MCF 10A (cell line): ENCODE data around the gene SNAP47. TPM values are rescaled to one million over a fixed set of nuclear protein-coding genes. Genes with fewer than 3 reads are reported as not detected.
A peak's percentile ranks its signal among the peaks of the same experiment; 100 is the strongest.

ENCODE experiments used
- BruUV-seq: library from RNA; stranded (reverse); fragments of 400-500 nt; replicated peaks from 2 replicates; lab custom pipeline; 2021; lab: Mats Ljungman, UMichigan
- CTCF ChIA-PET: fragments of 300-600 bp; sonication (Branson Sonifier 250); formaldehyde crosslinking; extraction: SDS; loops from one replicate; lab custom pipeline; 2021; ENCODE audit warnings: antibody characterized with exemption, inconsistent platforms; lab: Yijun Ruan, JAX
- POLR2A ChIA-PET: fragments of 300-600, 350-650 bp; sonication (Branson Sonifier 250); formaldehyde crosslinking; extraction: SDS; loops from one replicate; lab custom pipeline; 2020; ENCODE audit warnings: antibody characterized with exemption, inconsistent platforms; lab: Yijun Ruan, JAX
- DNase-seq: peaks from one replicate; pipeline ENCODE4 v3.0.0-alpha.2; 2018; ENCODE audit not compliant: unreplicated experiment
- H3K27ac Mint-ChIP-seq: one replicate; pipeline ENCODE4 v1.8.0; 2022; ENCODE audit warnings: mild to moderate bottlenecking, low read depth, mixed read lengths; ENCODE audit not compliant: unreplicated experiment
- H3K27me3 Mint-ChIP-seq: one replicate; pipeline ENCODE4 v1.8.0; 2022; ENCODE audit warnings: mixed read lengths; ENCODE audit not compliant: insufficient read depth, unreplicated experiment
- H3K36me3 Mint-ChIP-seq: one replicate; pipeline ENCODE4 v1.8.0; 2022; ENCODE audit warnings: mild to moderate bottlenecking, moderate library complexity, mixed read lengths; ENCODE audit not compliant: insufficient read depth, unreplicated experiment
- H3K4me1 Mint-ChIP-seq: one replicate; pipeline ENCODE4 v1.8.0; 2022; ENCODE audit warnings: mixed read lengths; ENCODE audit not compliant: insufficient read depth, unreplicated experiment
- H3K4me3 Mint-ChIP-seq: one replicate; pipeline ENCODE4 v1.8.0; 2022; ENCODE audit warnings: mild to moderate bottlenecking, moderate library complexity, mixed read lengths; ENCODE audit not compliant: unreplicated experiment
- H3K9me3 Mint-ChIP-seq: one replicate; pipeline ENCODE4 v1.8.0; 2022; ENCODE audit warnings: mixed read lengths; ENCODE audit not compliant: unreplicated experiment
- CTCF ChIP-seq: fragments of 200-600 bp; IDR thresholded peaks from one replicate; pipeline ENCODE4 v1.8.0; 2022; ENCODE audit warnings: antibody characterized with exemption, mild to moderate bottlenecking; ENCODE audit not compliant: unreplicated experiment
- intact Hi-C: fragments of 100-400 bp; cut with micrococcal nuclease; formaldehyde crosslinking; loops from 2 replicates; pipeline ENCODE4 v1.14.1; 2022
- total RNA-seq: library from RNA; stranded (reverse); gene quantifications from 2 replicates; pipeline ENCODE4 v1.2.3, GENCODE V29; 2022

SNAP47 gene
- total RNA-seq, 1 experiment from 2014 or later: 44.0 TPM

GRCh38 chr1:227805606-227806197, 70.5 kb downstream of the SNAP47 start:
- CTCF ChIA-PET: interaction anchor here (0.6 to 4.8 kb wide), 21 partner anchors 9 to 350 kb away, joined by 3 to 35 read pairs (median 4); no protein-coding TSS in a partner anchor
- H3K4me3 Mint-ChIP-seq: no peak overlapping the region
- H3K36me3 Mint-ChIP-seq: no peaks in the 10 kb centered on the region
- no TSS peak for BruUV-seq
- H3K9me3 Mint-ChIP-seq: peaks cover 26% of the 10 kb centered on the region
- peak overlapping the region; percentile 93 for H3K27ac Mint-ChIP-seq
- peak; percentile 100 for DNase-seq
- POLR2A ChIA-PET: interaction anchor here (0.6 to 4.3 kb wide), 30 partner anchors 10 to 1807 kb away, joined by 3 to 61 read pairs (median 4); partner anchors contain the start of genes ARF1, IBA57, JMJD4 and SNAP47
- peak; percentile 36 for TF ChIP-seq CTCF
- H3K27me3 Mint-ChIP-seq: no peaks in the 10 kb centered on the region
- peaks cover 27% of the 10 kb centered on the region for H3K4me1 Mint-ChIP-seq
- intact Hi-C loops: loop anchor here (1.0 to 5.0 kb wide), 7 partner anchors 17 to 324 kb away; no protein-coding TSS in a partner anchor

GRCh38 chr1:227808566-227808965, 73.3 kb downstream of the SNAP47 start:
- no peak for TF ChIP-seq CTCF
- POLR2A ChIA-PET: interaction anchor here (0.6 to 4.3 kb wide), 6 partner anchors 9 to 216 kb away, joined by 3 to 16 read pairs (median 6); no protein-coding TSS in a partner anchor
- Mint-ChIP-seq H3K36me3 (no peaks in the 10 kb centered on the region), H3K4me1 (peaks cover 27% of the 10 kb centered on the region), H3K27me3 (no peaks in the 10 kb centered on the region), H3K4me3 (no peak overlapping the region), H3K27ac (no peak overlapping the region), H3K9me3 (peaks cover 18% of the 10 kb centered on the region)
- CTCF ChIA-PET: interaction anchor here (0.6 to 4.4 kb wide), 6 partner anchors 15 to 328 kb away, joined by 3 to 28 read pairs (median 3); no protein-coding TSS in a partner anchor
- BruUV-seq: no TSS peak
- peak; percentile 83 for DNase-seq
- intact Hi-C loops: loop anchor here (5.0 kb wide), 2 partner anchors 79 to 264 kb away; no protein-coding TSS in a partner anchor

GRCh38 chr1:227809026-227809425, 73.8 kb downstream of the SNAP47 start:
- H3K27ac Mint-ChIP-seq: no peak overlapping the region
- intact Hi-C loops: loop anchor here (5.0 kb wide), 2 partner anchors 78 to 263 kb away; no protein-coding TSS in a partner anchor
- CTCF ChIA-PET: interaction anchor here (1.1 kb wide), 1 partner anchor 14 kb away, joined by 3 read pairs; no protein-coding TSS in a partner anchor
- no peak overlapping the region for H3K4me3 Mint-ChIP-seq
- H3K36me3 Mint-ChIP-seq: no peaks in the 10 kb centered on the region
- peaks cover 18% of the 10 kb centered on the region for H3K9me3 Mint-ChIP-seq
- H3K4me1 Mint-ChIP-seq: peaks cover 27% of the 10 kb centered on the region
- TF ChIP-seq CTCF: no peak
- POLR2A ChIA-PET: interaction anchor here (1.0 to 1.7 kb wide), 4 partner anchors 10 to 125 kb away, joined by 3 to 9 read pairs (median 6); no protein-coding TSS in a partner anchor
- no peak for DNase-seq
- H3K27me3 Mint-ChIP-seq: no peaks in the 10 kb centered on the region
- no TSS peak for BruUV-seq

- DNase-seq: no peak
- Mint-ChIP-seq H3K36me3 (no peaks in the 10 kb centered on the region), H3K27ac (no peak overlapping the region), H3K27me3 (no peaks in the 10 kb centered on the region), H3K4me1 (peaks cover 2% of the 10 kb centered on the region), H3K9me3 (peaks cover 13% of the 10 kb centered on the region), H3K4me3 (no peak overlapping the region)
- no TSS peak for BruUV-seq
- POLR2A ChIA-PET: no interaction called here
- CTCF ChIA-PET: no interaction called here
- intact Hi-C loops: no loop called here
- no peak for TF ChIP-seq CTCF
Measured at GRCh38 chr1:227813962-227814361, 78.7 kb downstream of the SNAP47 start.
